Smooth muscle cell (in vitro differentiated cells): ENCODE measurements around the gene IFNW1. TPM values are rescaled to one million over a fixed set of nuclear protein-coding genes. Genes with fewer than 3 reads are reported as not detected.
A peak's percentile ranks its signal among the peaks of the same experiment; 100 is the strongest.

ENCODE experiments used
- DNase-seq: peaks from one replicate; lab custom pipeline; 2025; ENCODE audit not compliant: unreplicated experiment; lab: John Stamatoyannopoulos, UW
- H2AFZ ChIP-seq: fragments of 200-600 bp; sonication (generic); 2 replicates; pipeline ENCODE4 v1.6.0; 2016; ENCODE audit warnings: antibody characterized with exemption, low read depth, mild to moderate bottlenecking
- H3F3A ChIP-seq: fragments of 200-600 bp; sonication (generic); 2 replicates; pipeline ENCODE4 v1.6.0; 2017; ENCODE audit warnings: antibody characterized with exemption, low read depth
- H3K27ac ChIP-seq: fragments of 200-600 bp; sonication (generic); 2 replicates; pipeline ENCODE4 v1.5.1; 2016; ENCODE audit warnings: low read depth, mild to moderate bottlenecking
- H3K27me3 ChIP-seq: fragments of 200-600 bp; sonication (generic); 2 replicates; pipeline ENCODE4 v1.6.1; 2016; ENCODE audit warnings: low read depth, mild to moderate bottlenecking
- H3K36me3 ChIP-seq: fragments of 200-600 bp; sonication (generic); 2 replicates; pipeline ENCODE4 v1.5.1; 2016; ENCODE audit warnings: low read depth
- H3K4me1 ChIP-seq: fragments of 200-600 bp; sonication (generic); 2 replicates; pipeline ENCODE4 v1.5.1; 2016; ENCODE audit warnings: low read depth
- H3K4me2 ChIP-seq: fragments of 200-600 bp; sonication (generic); 2 replicates; pipeline ENCODE4 v1.6.0; 2016; ENCODE audit warnings: mild to moderate bottlenecking
- H3K4me3 ChIP-seq: fragments of 200-600 bp; sonication (generic); 2 replicates; pipeline ENCODE4 v1.5.1; 2016; ENCODE audit warnings: mild to moderate bottlenecking
- H3K79me2 ChIP-seq: fragments of 200-600 bp; sonication (generic); 2 replicates; pipeline ENCODE4 v1.6.0; 2016; ENCODE audit warnings: low read depth, mild to moderate bottlenecking
- H3K9ac ChIP-seq: fragments of 200-600 bp; sonication (generic); 2 replicates; pipeline ENCODE4 v1.6.0; 2016; ENCODE audit warnings: low read depth
- H3K9me3 ChIP-seq: fragments of 200-600 bp; sonication (generic); replicated peaks from 2 replicates; pipeline ENCODE4 v1.5.1; 2016; ENCODE audit warnings: low read depth
- H4K20me1 ChIP-seq: fragments of 200-600 bp; sonication (generic); 2 replicates; pipeline ENCODE4 v1.6.0; 2016; ENCODE audit warnings: low read depth
- WGBS: methylation state at CpG from one replicate; pipeline ENCODE4 v1.1.7; 2016; ENCODE audit warnings: low lambda C conversion rate; 5-methylcytosine and 5-hydroxymethylcytosine counted together
- polyA plus RNA-seq: library from polyadenylated mRNA; unstranded; fragments of >200 nt; fragmentation: Nextera tagmentation; extraction: Ambion mirVana; gene quantifications from 2 replicates; pipeline ENCODE4 v1.2.1, GENCODE V29; 2016
- small RNA-seq: library from RNA; depleted of rRNA; stranded (forward); fragments of <200 nt; gene quantifications from one replicate; pipeline ENCODE3, GENCODE V24; 2014
- total RNA-seq: library from RNA; depleted of rRNA; stranded (reverse); fragments of >200 nt; gene quantifications from 2 replicates; pipeline ENCODE4 v1.2.3, GENCODE V29; 2014
- TF ChIP-seq, protein P1 (sequence below): fragments of 200-600 bp; sonication (generic); IDR thresholded peaks from 2 replicates; pipeline ENCODE4 v1.5.1; 2017; ENCODE audit warnings: borderline replicate concordance, mild to moderate bottlenecking, antibody characterized with exemption; ENCODE audit not compliant: insufficient read depth, poor library complexity, severe bottlenecking

IFNW1 gene
- total and polyA plus RNA-seq, 2 experiments from 2014 or later: not detected

DNA sequence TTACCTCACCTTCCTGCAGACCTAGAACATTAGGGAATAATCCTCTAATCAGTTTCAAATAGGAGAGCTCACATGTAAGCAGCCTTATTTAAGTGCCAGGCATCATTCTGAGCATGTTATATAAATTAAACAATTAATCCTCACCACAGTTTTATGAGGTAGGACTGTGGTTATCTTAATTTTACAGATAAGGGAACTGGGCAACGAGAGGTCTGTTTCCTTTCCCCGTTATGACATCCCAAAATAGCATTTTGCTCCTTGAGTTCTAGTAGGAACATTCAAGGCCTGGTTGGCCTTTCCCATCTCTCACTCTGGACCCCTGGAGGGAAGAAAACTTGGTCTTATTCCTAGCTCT, 44.8 kb downstream of the IFNW1 start:
- peak overlapping the region; percentile 78 for H3K4me2 ChIP-seq
- DNase-seq: no peak
- H3K27ac ChIP-seq: peak overlapping the region; percentile 76
- no peak overlapping the region for H3K9ac ChIP-seq
- peak overlapping the region; percentile 20 for H2AFZ ChIP-seq
- WGBS: 10% methylated on average over 2 of the region's 2 CpGs
- H3F3A ChIP-seq: peaks cover 3% of the 10 kb centered on the region
- no peak overlapping the region for H3K4me3 ChIP-seq
- H3K9me3 ChIP-seq: no peaks in the 10 kb centered on the region
- no peaks in the 10 kb centered on the region for H3K27me3 ChIP-seq
- TF ChIP-seq, protein P1, sequence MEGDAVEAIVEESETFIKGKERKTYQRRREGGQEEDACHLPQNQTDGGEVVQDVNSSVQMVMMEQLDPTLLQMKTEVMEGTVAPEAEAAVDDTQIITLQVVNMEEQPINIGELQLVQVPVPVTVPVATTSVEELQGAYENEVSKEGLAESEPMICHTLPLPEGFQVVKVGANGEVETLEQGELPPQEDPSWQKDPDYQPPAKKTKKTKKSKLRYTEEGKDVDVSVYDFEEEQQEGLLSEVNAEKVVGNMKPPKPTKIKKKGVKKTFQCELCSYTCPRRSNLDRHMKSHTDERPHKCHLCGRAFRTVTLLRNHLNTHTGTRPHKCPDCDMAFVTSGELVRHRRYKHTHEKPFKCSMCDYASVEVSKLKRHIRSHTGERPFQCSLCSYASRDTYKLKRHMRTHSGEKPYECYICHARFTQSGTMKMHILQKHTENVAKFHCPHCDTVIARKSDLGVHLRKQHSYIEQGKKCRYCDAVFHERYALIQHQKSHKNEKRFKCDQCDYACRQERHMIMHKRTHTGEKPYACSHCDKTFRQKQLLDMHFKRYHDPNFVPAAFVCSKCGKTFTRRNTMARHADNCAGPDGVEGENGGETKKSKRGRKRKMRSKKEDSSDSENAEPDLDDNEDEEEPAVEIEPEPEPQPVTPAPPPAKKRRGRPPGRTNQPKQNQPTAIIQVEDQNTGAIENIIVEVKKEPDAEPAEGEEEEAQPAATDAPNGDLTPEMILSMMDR: no peak
- no peaks in the 10 kb centered on the region for H3K79me2 ChIP-seq
- no peaks in the 10 kb centered on the region for H3K36me3 ChIP-seq
- H4K20me1 ChIP-seq: no peaks in the 10 kb centered on the region
- peaks cover 4% of the 10 kb centered on the region for H3K4me1 ChIP-seq

DNA sequence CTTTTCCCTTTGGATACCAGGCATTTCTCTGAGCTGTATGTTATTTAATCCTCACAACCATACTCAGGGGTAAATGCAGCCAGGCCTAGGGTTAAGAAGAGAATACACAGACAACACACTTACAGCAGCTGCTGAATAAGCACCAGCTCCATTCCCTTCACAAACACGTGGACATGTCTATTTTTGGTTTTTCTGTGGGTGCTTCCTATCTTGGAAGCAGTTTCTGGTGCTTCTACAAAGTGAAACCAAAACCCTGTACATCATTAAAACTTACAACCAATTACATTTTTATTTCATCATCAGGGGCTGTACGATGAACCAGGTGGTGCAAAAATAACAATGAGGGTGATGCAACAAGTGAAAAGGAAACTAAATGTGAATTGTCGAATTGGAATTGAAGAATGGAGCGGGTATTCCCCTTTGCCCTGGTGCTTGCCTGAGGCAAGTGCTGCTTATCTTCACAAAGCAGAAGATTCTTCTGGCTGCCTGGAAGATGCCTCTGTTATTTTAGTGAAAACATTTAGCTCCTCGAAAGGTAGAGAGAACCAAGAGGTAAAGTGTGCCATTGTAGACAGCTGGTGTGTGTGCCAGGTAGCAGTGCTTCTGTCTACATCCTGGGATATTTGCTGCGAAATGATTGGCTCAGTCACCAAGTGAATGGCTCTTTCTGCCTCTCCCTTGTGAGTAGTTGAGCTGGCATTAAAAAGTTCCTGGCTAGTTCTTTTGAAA, 45.3 kb downstream of the IFNW1 start:
- Histone ChIP-seq H3F3A (peaks cover 3% of the 10 kb centered on the region), H3K79me2 (no peaks in the 10 kb centered on the region), H3K27ac (peak overlapping the region; percentile 76), H4K20me1 (no peaks in the 10 kb centered on the region), H3K4me2 (peak overlapping the region; percentile 78), H3K27me3 (no peaks in the 10 kb centered on the region), H3K4me3 (peak overlapping the region; percentile 24), H3K9me3 (no peaks in the 10 kb centered on the region), H3K36me3 (no peaks in the 10 kb centered on the region), H3K9ac (peak overlapping the region; percentile 38), H2AFZ (peak overlapping the region; percentile 20), H3K4me1 (peaks cover 4% of the 10 kb centered on the region)
- TF ChIP-seq, protein P1: no peak
- no peak for DNase-seq
- WGBS: 53% methylated on average over 6 of the region's 6 CpGs

DNA sequence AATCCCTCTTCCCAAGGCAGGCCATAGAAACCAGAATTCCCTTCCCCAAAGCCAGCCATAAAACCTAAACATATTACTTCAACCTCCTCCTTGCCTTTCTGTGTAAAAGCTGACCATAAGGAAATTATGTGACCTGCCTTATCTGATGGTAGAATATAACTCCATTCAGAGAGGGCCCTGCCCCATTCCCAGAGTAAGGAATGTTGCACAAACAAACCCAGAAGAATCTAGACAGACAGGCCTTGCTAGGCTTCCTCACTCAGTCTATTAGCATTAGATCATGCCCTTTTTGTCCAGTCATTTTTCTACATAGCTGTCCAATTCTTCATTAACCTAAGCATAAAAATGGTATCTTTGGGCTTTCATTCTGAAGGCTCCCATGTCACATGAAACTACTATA, 46.1 kb downstream of the IFNW1 start:
- TF ChIP-seq, protein P1: no peak
- Histone ChIP-seq H3K4me2 (peak overlapping the region; percentile 78), H3K4me3 (no peak overlapping the region), H2AFZ (no peak overlapping the region), H3K79me2 (no peaks in the 10 kb centered on the region), H3K4me1 (peaks cover 4% of the 10 kb centered on the region), H3F3A (peaks cover 3% of the 10 kb centered on the region), H3K36me3 (no peaks in the 10 kb centered on the region), H3K9ac (no peak overlapping the region), H3K27me3 (no peaks in the 10 kb centered on the region), H3K9me3 (no peaks in the 10 kb centered on the region), H3K27ac (peak overlapping the region; percentile 76), H4K20me1 (no peaks in the 10 kb centered on the region)
- DNase-seq: no peak

Small RNA genes lying within 50 kb of the gene (small RNA-seq; reads per million reads assigned to genes)
- gene IFNWP4: not detected
- not detected for gene RF00019

Other genes with a start within 250 kb of the IFNW1 start
- 5.1 and 6.2 TPM in 2 replicates for gene HACD4, start 110.2 kb downstream of the IFNW1 start, total RNA-seq
- 1.8 and 2.6 TPM in 2 replicates for gene HACD4, start 110.2 kb downstream of the IFNW1 start, polyA plus RNA-seq
- not detected in 2 replicates for gene IFNB1, start 63.9 kb downstream of the IFNW1 start, total RNA-seq
- gene IFNB1, start 63.9 kb downstream of the IFNW1 start, polyA plus RNA-seq: not detected in 2 replicates
- not detected in 2 replicates for gene IFNA21, start 24.8 kb upstream of the IFNW1 start, total RNA-seq
- gene IFNA21, start 24.8 kb upstream of the IFNW1 start, polyA plus RNA-seq: not detected in 2 replicates
- gene IFNA4, start 45.8 kb upstream of the IFNW1 start, total RNA-seq: not detected in 2 replicates
- gene IFNA4, start 45.8 kb upstream of the IFNW1 start, polyA plus RNA-seq: not detected in 2 replicates
- gene IFNA7, start 60.4 kb upstream of the IFNW1 start, total RNA-seq: not detected in 2 replicates
- not detected in 2 replicates for gene IFNA7, start 60.4 kb upstream of the IFNW1 start, polyA plus RNA-seq
- gene IFNA10, start 65.3 kb upstream of the IFNW1 start, total RNA-seq: not detected in 2 replicates
- gene IFNA10, start 65.3 kb upstream of the IFNW1 start, polyA plus RNA-seq: not detected in 2 replicates
- not detected in 2 replicates for gene IFNA16, start 75.5 kb upstream of the IFNW1 start, total RNA-seq
- not detected in 2 replicates for gene IFNA16, start 75.5 kb upstream of the IFNW1 start, polyA plus RNA-seq
- gene IFNA17, start 86.4 kb upstream of the IFNW1 start, total RNA-seq: not detected in 2 replicates
- gene IFNA17, start 86.4 kb upstream of the IFNW1 start, polyA plus RNA-seq: not detected in 2 replicates
- not detected in 2 replicates for gene IFNA14, start 98.2 kb upstream of the IFNW1 start, total RNA-seq
- not detected in 2 replicates for gene IFNA14, start 98.2 kb upstream of the IFNW1 start, polyA plus RNA-seq
- 0.36 and 0.54 TPM in 2 replicates for gene IFNA5, start 163.5 kb upstream of the IFNW1 start, total RNA-seq
- not detected in 2 replicates for gene IFNA5, start 163.5 kb upstream of the IFNW1 start, polyA plus RNA-seq
- 37.1 and 41.1 TPM in 2 replicates for gene KLHL9, start 193.6 kb upstream of the IFNW1 start, total RNA-seq
- gene KLHL9, start 193.6 kb upstream of the IFNW1 start, polyA plus RNA-seq: 15.0 and 17.4 TPM in 2 replicates
- gene IFNA6, start 209.1 kb upstream of the IFNW1 start, total RNA-seq: not detected in 2 replicates
- gene IFNA6, start 209.1 kb upstream of the IFNW1 start, polyA plus RNA-seq: not detected in 2 replicates
- gene IFNA13, start 226.2 kb upstream of the IFNW1 start, total RNA-seq: not detected in 2 replicates
- gene IFNA13, start 226.2 kb upstream of the IFNW1 start, polyA plus RNA-seq: 0.40 TPM in 1 of 2 replicates, not detected in the other
- gene IFNA2, start 243.6 kb upstream of the IFNW1 start, total RNA-seq: not detected in 2 replicates
- not detected in 2 replicates for gene IFNA2, start 243.6 kb upstream of the IFNW1 start, polyA plus RNA-seq